ENCODE measurements around the gene SAA1.

Gene SAA1

DNA sequence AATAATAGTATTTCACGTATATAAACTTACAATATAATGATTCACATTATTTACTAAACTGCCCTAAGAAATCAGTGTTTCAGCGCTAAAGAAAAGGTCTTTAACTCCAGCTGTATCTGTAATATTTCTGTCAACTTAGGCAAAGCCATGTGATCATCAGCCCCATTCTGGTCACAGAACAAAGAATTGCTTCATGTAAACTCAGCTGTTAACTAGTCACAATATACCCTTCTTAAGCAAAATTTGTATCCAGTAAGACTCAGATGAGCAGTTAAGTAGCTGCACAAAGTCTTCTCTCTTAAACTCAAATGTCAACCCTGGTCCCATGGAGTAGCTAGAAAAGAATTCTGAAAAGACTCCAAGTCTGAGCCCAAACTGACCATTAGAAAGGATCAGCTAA, 29.3 kb downstream of the SAA1 start:
- ATAC-seq (ENCODE audit: insufficient read depth, low read depth) (no peak), DNase-seq (no peak)
- Histone ChIP-seq H3K36me3 (ENCODE audit: insufficient read depth, low read length) (peaks cover 86% of the 10 kb centered on the region), H3K4me3 (ENCODE audit: low read depth in 1 of 2, low read length in 2 of 2) (no peak overlapping the region), H3K9ac (ENCODE audit: low read depth, low read length) (no peak overlapping the region), H3K9me3 (ENCODE audit: insufficient read depth, low read length, severe bottlenecking) (no peaks in the 10 kb centered on the region), H3K4me2 (ENCODE audit: insufficient read depth, low read length) (no peak overlapping the region), H2AFZ (ENCODE audit: low read depth, low read length) (no peak overlapping the region), H4K20me1 (ENCODE audit: insufficient read depth, low read length) (no peaks in the 10 kb centered on the region), H3K79me2 (ENCODE audit: insufficient read depth, low read length) (no peaks in the 10 kb centered on the region), H3K27me3 (ENCODE audit: insufficient read depth, low read length, poor library complexity) (no peaks in the 10 kb centered on the region), H3K4me1 (ENCODE audit: insufficient read depth, low read length) (no peaks in the 10 kb centered on the region), H3K27ac (ENCODE audit: low read length) (no peak overlapping the region)
- TF ChIP-seq EZH2 (IDR thresholded peaks at IDR 0.05; ENCODE audit: borderline replicate concordance, low read depth, low read length, severe bottlenecking), result no peak
- TF ChIP-seq, protein P1, sequence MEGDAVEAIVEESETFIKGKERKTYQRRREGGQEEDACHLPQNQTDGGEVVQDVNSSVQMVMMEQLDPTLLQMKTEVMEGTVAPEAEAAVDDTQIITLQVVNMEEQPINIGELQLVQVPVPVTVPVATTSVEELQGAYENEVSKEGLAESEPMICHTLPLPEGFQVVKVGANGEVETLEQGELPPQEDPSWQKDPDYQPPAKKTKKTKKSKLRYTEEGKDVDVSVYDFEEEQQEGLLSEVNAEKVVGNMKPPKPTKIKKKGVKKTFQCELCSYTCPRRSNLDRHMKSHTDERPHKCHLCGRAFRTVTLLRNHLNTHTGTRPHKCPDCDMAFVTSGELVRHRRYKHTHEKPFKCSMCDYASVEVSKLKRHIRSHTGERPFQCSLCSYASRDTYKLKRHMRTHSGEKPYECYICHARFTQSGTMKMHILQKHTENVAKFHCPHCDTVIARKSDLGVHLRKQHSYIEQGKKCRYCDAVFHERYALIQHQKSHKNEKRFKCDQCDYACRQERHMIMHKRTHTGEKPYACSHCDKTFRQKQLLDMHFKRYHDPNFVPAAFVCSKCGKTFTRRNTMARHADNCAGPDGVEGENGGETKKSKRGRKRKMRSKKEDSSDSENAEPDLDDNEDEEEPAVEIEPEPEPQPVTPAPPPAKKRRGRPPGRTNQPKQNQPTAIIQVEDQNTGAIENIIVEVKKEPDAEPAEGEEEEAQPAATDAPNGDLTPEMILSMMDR (IDR thresholded peaks at IDR 0.05; ENCODE audit: borderline replicate concordance, extremely low read depth, low read length, poor library complexity, severe bottlenecking), result no peak

DNA sequence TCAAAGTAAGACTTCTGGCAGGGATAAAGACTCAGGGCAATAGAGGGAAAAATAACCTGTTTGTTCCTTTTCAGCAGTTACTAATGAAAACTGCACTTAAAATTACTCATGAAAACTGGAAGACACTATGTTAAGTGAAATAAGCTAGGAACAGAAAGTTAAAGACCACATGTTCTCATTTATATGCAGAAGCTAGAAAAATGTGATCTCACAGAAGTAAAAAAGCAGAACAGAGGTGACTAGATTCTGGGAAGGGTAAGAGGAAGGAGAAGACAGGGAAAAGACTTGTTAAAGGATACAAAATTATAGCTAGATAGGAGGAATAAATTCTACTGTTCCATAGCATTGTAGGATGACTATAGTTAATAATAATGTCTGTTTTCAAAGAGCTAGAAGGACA, 33.7 kb downstream of the SAA1 start:
- Histone ChIP-seq H3K4me3 (ENCODE audit: low read depth in 1 of 2, low read length in 2 of 2) (no peak overlapping the region), H3K9me3 (ENCODE audit: insufficient read depth, low read length, severe bottlenecking) (no peaks in the 10 kb centered on the region), H3K27me3 (ENCODE audit: insufficient read depth, low read length, poor library complexity) (no peaks in the 10 kb centered on the region), H3K4me1 (ENCODE audit: insufficient read depth, low read length) (no peaks in the 10 kb centered on the region), H2AFZ (ENCODE audit: low read depth, low read length) (no peak overlapping the region), H3K27ac (ENCODE audit: low read length) (no peak overlapping the region), H4K20me1 (ENCODE audit: insufficient read depth, low read length) (no peaks in the 10 kb centered on the region), H3K4me2 (ENCODE audit: insufficient read depth, low read length) (no peak overlapping the region), H3K79me2 (ENCODE audit: insufficient read depth, low read length) (no peaks in the 10 kb centered on the region), H3K36me3 (ENCODE audit: insufficient read depth, low read length) (peaks cover 81% of the 10 kb centered on the region), H3K9ac (ENCODE audit: low read depth, low read length) (no peak overlapping the region)
- DNase-seq (no peak), ATAC-seq (ENCODE audit: insufficient read depth, low read depth) (no peak)
- TF ChIP-seq EZH2 (IDR thresholded peaks at IDR 0.05; ENCODE audit: borderline replicate concordance, low read depth, low read length, severe bottlenecking), result no peak
- TF ChIP-seq, protein P1 (IDR thresholded peaks at IDR 0.05; ENCODE audit: borderline replicate concordance, extremely low read depth, low read length, poor library complexity, severe bottlenecking), result no peak

DNA sequence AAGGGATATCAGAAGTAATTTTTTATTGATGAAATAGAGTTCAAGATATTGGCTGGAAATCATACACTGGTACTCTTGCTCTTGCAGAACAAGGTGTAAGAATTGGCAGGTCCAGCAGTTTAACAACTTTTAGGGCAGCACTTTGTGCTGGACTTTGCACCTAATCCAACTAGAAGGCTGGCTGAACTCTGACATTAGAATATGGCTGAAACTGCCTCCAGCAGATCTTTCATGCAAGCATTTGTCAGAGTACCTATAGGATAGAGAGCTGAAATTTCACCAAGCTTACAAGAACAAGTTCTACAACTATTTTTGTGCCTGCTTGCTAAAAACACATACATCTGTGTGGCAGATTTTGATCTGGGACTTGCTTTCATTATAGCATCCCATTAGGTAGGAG, 38.7 kb downstream of the SAA1 start:
- H3K27ac ChIP-seq (ENCODE audit: low read length), result no peak overlapping the region
- H2AFZ ChIP-seq (ENCODE audit: low read depth, low read length), result no peak overlapping the region
- no peak for DNase-seq
- H3K9me3 ChIP-seq (ENCODE audit: insufficient read depth, low read length, severe bottlenecking), result no peaks in the 10 kb centered on the region
- H3K79me2 ChIP-seq (ENCODE audit: insufficient read depth, low read length), result no peaks in the 10 kb centered on the region
- no peak overlapping the region for H3K4me3 ChIP-seq (ENCODE audit: low read depth in 1 of 2, low read length in 2 of 2)
- H3K4me1 ChIP-seq (ENCODE audit: insufficient read depth, low read length), result no peaks in the 10 kb centered on the region
- TF ChIP-seq, protein P1 (IDR thresholded peaks at IDR 0.05; ENCODE audit: borderline replicate concordance, extremely low read depth, low read length, poor library complexity, severe bottlenecking), result no peak
- TF ChIP-seq EZH2 (IDR thresholded peaks at IDR 0.05; ENCODE audit: borderline replicate concordance, low read depth, low read length, severe bottlenecking), result no peak
- H3K9ac ChIP-seq (ENCODE audit: low read depth, low read length), result no peak overlapping the region
- H4K20me1 ChIP-seq (ENCODE audit: insufficient read depth, low read length), result no peaks in the 10 kb centered on the region
- no peak overlapping the region for H3K4me2 ChIP-seq (ENCODE audit: insufficient read depth, low read length)
- no peak for ATAC-seq (ENCODE audit: insufficient read depth, low read depth)
- no peaks in the 10 kb centered on the region for H3K27me3 ChIP-seq (ENCODE audit: insufficient read depth, low read length, poor library complexity)
- peaks cover 82% of the 10 kb centered on the region for H3K36me3 ChIP-seq (ENCODE audit: insufficient read depth, low read length)

All from DND-41 (cell line).